GM10248 (cell line): ENCODE results near the gene NR3C2.

Source experiments
- CTCF ChIA-PET: fragments of 300-600 bp; sonication (Branson Sonifier 250); formaldehyde crosslinking; extraction: SDS; loops from one replicate; lab custom pipeline; 2021; ENCODE audit warnings: antibody characterized with exemption; lab: Yijun Ruan, JAX
- POLR2A ChIA-PET: fragments of 350-650 bp; sonication (Branson Sonifier 250); formaldehyde crosslinking; extraction: SDS; loops from one replicate; lab custom pipeline; 2020; ENCODE audit warnings: antibody characterized with exemption; lab: Yijun Ruan, JAX
- DNase-seq: peaks from one replicate; pipeline ENCODE4 v3.0.0; 2012; ENCODE audit errors: extremely low spot score
- CTCF ChIP-seq: IDR thresholded peaks from 2 replicates; pipeline ENCODE4 v1.5.1; 2012; ENCODE audit warnings: mild to moderate bottlenecking, low read depth; ENCODE audit errors: extremely low read depth, missing control alignments, control extremely low read depth

The NR3C2 gene

GRCh38 chr4:148255344-148255720 lies 186.9 kb downstream of the NR3C2 start:
- ChIA-PET POLR2A (no interaction called here), CTCF (no interaction called here)
- TF ChIP-seq CTCF: no peak
- DNase-seq: no peak

GRCh38 chr4:148254621-148255343 lies 187.4 kb downstream of the NR3C2 start:
- TF ChIP-seq CTCF: no peak
- POLR2A ChIA-PET: no interaction called here
- CTCF ChIA-PET: interaction anchor here (1.2 kb wide), 1 partner anchor 10 kb away, joined by 6 read pairs; no protein-coding TSS in a partner anchor
- DNase-seq: no peak

GRCh38 chr4:148253768-148254167 lies 188.4 kb downstream of the NR3C2 start:
- CTCF ChIA-PET: interaction anchor here (1.2 kb wide), 1 partner anchor 9 kb away, joined by 6 read pairs; no protein-coding TSS in a partner anchor
- POLR2A ChIA-PET: no interaction called here
- no peak for DNase-seq
- no peak for TF ChIP-seq CTCF

GRCh38 chr4:148248824-148249223 lies 193.4 kb downstream of the NR3C2 start:
- TF ChIP-seq CTCF: no peak
- no peak for DNase-seq
- CTCF ChIA-PET: interaction anchor here (1.4 kb wide), 1 partner anchor 13 kb away, joined by 3 read pairs; no protein-coding TSS in a partner anchor
- POLR2A ChIA-PET: no interaction called here

- no peak for TF ChIP-seq CTCF
- DNase-seq: no peak
- ChIA-PET POLR2A (no interaction called here), CTCF (interaction anchor here (0.9 to 2.0 kb wide), 6 partner anchors 9 to 54 kb away, joined by 3 to 6 read pairs (median 4); no protein-coding TSS in a partner anchor)
These were observed 197.2 kb downstream of the NR3C2 start for GRCh38 chr4:148245015-148245414.

GRCh38 chr4:148243837-148244236 lies 198.4 kb downstream of the NR3C2 start:
- no peak for DNase-seq
- CTCF ChIA-PET: interaction anchor here (1.7 to 2.0 kb wide), 2 partner anchors 10 to 20 kb away, joined by 3 to 6 read pairs; no protein-coding TSS in a partner anchor
- POLR2A ChIA-PET: no interaction called here
- no peak for TF ChIP-seq CTCF

GRCh38 chr4:148240241-148240640 lies 202.0 kb downstream of the NR3C2 start:
- CTCF ChIA-PET: no interaction called here
- no peak for DNase-seq
- POLR2A ChIA-PET: no interaction called here
- no peak for TF ChIP-seq CTCF
